Activated CD8-positive, alpha-beta memory T cell treated with anti-CD3 and anti-CD28 coated beads, Interleukin-2, amount 10 ng/mL, durations not matched to agents 7 days and 5 days (primary cell): ENCODE measurements around the gene RFC1. TPM values are rescaled to one million over a fixed set of nuclear protein-coding genes. Genes with fewer than 3 reads are reported as not detected.

ENCODE experiments used
- microRNA-seq: library from miRNA; unstranded; fragments of <30 nt; microRNA quantifications from one replicate; pipeline ENCODE4 v1.2.0, GENCODE V29; 2022
- total RNA-seq, 2 experiments: library from RNA; stranded (reverse); gene quantifications; one replicate each; pipeline ENCODE4 v1.2.3, GENCODE V29; 2021

The RFC1 gene
- total RNA-seq, 2 experiments from 2014 or later, result 72.1 to 94.7 TPM

Small RNA genes lying within 50 kb of the gene (microRNA-seq; reads per million reads assigned to microRNA genes)
- not detected for gene MIR5591

Other genes starting within 250 kb of the RFC1 start
- 1 to 10 TPM; 8.4 to 8.5 TPM for gene WDR19, start 183.8 kb downstream of the RFC1 start, total RNA-seq
- not detected for gene KLB, start 40.6 kb upstream of the RFC1 start, total RNA-seq
- gene RPL9, start 92.6 kb upstream of the RFC1 start, total RNA-seq, result 100 to 1,000 TPM; 713 to 900 TPM
- gene LIAS, start 92.7 kb upstream of the RFC1 start, total RNA-seq, result 10 to 100 TPM; 14.5 to 16.6 TPM
- 10 to 100 TPM; 11.9 to 20.2 TPM for gene UGDH, start 161.1 kb upstream of the RFC1 start, total RNA-seq